ENCODE data around the gene ACTRT3.

ACTRT3 gene

DNA sequence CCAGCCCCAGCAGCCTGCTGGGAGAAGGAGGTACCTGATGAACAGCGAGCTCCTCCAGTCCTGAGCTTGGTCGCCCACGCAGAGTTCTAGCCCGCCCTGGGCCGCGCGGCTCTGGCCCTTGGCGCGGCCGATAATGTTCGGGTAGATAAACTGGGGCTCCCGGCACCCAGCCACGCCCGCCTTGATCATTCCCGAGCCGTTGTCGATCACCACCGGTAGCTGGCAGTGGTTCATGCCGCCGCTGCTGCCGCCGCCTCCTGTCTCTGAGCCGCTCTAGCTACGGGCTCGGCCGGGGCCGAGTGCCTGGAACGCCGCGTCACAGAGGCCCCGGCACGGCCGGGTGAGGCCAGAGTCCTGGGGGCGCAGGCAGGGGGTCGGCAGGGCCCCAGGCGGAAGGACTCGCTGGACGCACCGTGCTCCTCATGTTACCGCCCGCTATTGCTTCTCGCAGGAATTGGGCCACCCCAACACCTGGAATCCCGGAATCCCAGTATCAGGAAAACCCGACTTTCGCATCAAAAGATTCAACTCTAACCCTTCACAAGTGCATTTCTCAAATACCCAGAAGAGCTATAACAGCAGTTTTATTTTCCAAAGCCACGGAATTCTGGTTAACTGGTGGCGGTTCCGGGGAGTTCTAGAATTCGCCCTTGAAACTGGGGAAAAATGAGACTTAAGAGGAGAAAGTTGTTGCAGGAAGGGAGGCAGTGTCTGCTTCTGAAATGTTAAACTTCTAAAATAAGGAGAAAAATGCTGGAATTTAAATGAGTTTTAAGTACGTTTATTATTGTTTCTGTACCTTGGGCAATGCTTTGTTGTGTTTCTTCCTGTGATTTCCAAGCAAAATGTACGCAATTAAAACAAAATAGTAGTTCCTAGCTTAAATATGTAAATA lies at the start of gene ACTRT3:
TSS of gene ACTRT3 (minus strand) at position 275 of the 895 bp plus-strand sequence. CDS start at position 234, 41 bp downstream.
- DNase-seq, result peak; percentile 89 to 90
- TF ChIP-seq POLR2A (IDR thresholded peaks at IDR 0.05; ENCODE audit: low read length) (peak; percentile 83), GATA1 (IDR thresholded peaks at IDR 0.05; ENCODE audit: low read depth, low read length) (no peak)

- TF ChIP-seq GATA1 (IDR thresholded peaks at IDR 0.05; ENCODE audit: low read depth, low read length) (no peak), POLR2A (IDR thresholded peaks at IDR 0.05; ENCODE audit: low read length) (no peak)
- no peak for DNase-seq
These were observed 49.0 kb upstream of the ACTRT3 start for GRCh38 chr3:169818316-169818715.

DNA sequence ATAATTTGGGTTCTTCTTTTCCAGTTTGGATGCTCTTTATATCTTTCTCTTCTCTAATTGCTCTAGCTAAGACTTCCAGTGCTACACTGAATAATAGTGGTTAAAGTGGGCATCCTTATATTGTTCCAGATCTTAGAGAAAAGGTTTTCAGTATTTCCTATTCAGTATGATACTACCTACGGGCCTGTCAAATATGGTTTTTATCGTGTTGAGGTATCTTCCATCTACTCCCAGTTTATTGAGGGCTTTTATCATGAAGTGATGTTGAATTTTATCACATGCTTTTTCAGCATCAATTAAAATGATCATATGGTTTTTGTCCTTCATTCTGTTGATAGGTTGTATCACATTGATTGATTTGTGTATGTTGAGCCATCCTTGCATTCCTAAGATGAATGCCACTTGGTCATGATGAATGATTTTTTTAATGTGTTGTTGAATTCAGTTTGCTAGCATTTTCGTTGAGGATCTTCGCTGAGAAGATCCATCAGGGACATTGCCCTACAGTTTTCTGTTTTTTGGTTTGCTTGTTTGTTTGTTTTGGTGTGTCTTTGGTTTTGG lies 46.3 kb upstream of the ACTRT3 start:
- peak; percentile 17 to 25 for DNase-seq
- TF ChIP-seq POLR2A (IDR thresholded peaks at IDR 0.05; ENCODE audit: low read length), result no peak
- TF ChIP-seq GATA1 (IDR thresholded peaks at IDR 0.05; ENCODE audit: low read depth, low read length), result no peak

- DNase-seq, result peak; percentile 57 to 73
- TF ChIP-seq GATA1 (IDR thresholded peaks at IDR 0.05; ENCODE audit: low read depth, low read length) (no peak), POLR2A (IDR thresholded peaks at IDR 0.05; ENCODE audit: low read length) (no peak)
These were observed 44.6 kb upstream of the ACTRT3 start for GRCh38 chr3:169813757-169814517.

GRCh38 chr3:169813278-169813677 lies 43.9 kb upstream of the ACTRT3 start:
- TF ChIP-seq GATA1 (IDR thresholded peaks at IDR 0.05; ENCODE audit: low read depth, low read length), result no peak
- TF ChIP-seq POLR2A (IDR thresholded peaks at IDR 0.05; ENCODE audit: low read length), result no peak
- DNase-seq, result no peak

GRCh38 chr3:169812332-169813235 lies 43.2 kb upstream of the ACTRT3 start, which contains the start of the genes LRRC34 and LRRIQ4:
Gene LRRC34, minus strand, starts transcription at chr3:169812904. Its CDS starts 356 bp downstream, at chr3:169812548.
Gene LRRIQ4, plus strand, starts transcription at chr3:169812870. Its CDS starts 9,052 bp downstream, at chr3:169821922.
- DNase-seq, result peak; percentile 83 to 84
- peak; percentile 50 for TF ChIP-seq POLR2A (IDR thresholded peaks at IDR 0.05; ENCODE audit: low read length)
- TF ChIP-seq GATA1 (IDR thresholded peaks at IDR 0.05; ENCODE audit: low read depth, low read length), result no peak

DNA sequence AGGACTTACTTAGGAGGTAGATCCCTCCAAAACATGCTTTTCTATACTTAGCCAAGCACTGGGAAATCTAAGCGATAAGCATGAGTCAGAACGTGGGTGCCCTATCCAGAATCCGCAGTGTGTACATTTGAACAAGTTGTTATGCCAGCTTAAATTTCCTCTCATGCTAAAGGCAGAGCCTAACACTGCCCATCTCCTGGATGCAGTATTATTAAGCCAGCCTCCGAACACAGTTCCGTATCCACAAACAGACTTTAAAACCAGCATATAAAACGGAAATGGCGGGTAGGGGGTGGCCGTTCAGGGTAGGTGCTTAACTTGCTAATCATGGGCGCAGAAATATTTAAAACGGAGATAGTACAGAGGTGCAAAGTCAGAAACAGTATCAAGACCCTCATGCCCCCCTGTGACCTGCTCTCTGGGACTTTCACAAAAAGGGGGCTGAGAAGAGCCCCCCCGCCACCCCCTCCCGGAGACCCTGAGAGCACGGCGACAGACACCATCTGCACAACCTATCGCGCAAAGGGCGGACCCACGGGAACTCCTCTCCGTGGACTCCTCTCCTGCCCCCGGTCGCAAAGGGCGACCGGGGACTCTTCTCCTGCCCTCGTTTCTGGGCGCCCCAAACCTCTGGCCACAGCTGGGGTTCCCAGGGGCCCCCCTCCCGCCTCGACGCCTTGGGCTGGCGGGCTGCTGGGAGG lies 42.4 kb upstream of the ACTRT3 start:
- peak; percentile 71 to 74 for DNase-seq
- TF ChIP-seq POLR2A (IDR thresholded peaks at IDR 0.05; ENCODE audit: low read length) (no peak), GATA1 (IDR thresholded peaks at IDR 0.05; ENCODE audit: low read depth, low read length) (no peak)

DNA sequence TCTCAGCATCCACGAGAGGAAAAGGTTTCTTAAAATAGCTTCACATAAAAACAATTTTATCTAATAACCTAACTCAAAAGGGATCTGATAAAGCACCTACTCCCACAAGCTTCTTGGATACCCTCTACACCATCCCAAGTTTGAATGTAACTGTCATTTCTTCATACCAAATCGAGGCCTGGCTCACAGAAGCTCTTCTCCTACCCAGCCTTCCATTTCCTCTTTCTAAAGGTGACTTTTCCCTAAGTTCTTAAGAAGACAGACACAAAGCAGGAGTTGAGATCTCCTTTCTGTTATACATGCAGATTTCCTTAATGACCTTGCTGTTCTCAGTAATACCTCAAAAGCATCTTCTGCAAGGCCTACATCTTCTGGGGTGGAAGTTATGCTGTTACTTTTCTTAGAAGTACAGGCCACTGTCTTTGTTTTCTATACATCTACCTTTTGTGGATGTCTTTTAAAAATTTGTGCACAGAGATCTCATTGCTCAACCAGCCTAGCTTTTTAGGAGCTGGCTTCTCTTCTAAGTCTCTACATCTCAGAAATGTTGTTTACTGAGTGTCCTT lies 40.0 kb upstream of the ACTRT3 start:
- no peak for DNase-seq
- no peak for TF ChIP-seq GATA1 (IDR thresholded peaks at IDR 0.05; ENCODE audit: low read depth, low read length)

GRCh38 chr3:169804681-169805080 lies 35.3 kb upstream of the ACTRT3 start:
- TF ChIP-seq POLR2A (IDR thresholded peaks at IDR 0.05; ENCODE audit: low read length) (no peak), GATA1 (IDR thresholded peaks at IDR 0.05; ENCODE audit: low read depth, low read length) (no peak)
- DNase-seq, result peak in 1 of 2 experiments; percentile 22

GRCh38 chr3:169792359-169792758 lies 23.0 kb upstream of the ACTRT3 start:
- TF ChIP-seq GATA1 (IDR thresholded peaks at IDR 0.05; ENCODE audit: low read depth, low read length) (no peak), POLR2A (IDR thresholded peaks at IDR 0.05; ENCODE audit: low read length) (no peak)
- no peak for DNase-seq

GRCh38 chr3:169790687-169791429 lies 21.5 kb upstream of the ACTRT3 start:
- no peak for DNase-seq
- TF ChIP-seq POLR2A (IDR thresholded peaks at IDR 0.05; ENCODE audit: low read length) (no peak), GATA1 (IDR thresholded peaks at IDR 0.05; ENCODE audit: low read depth, low read length) (no peak)
